Measurements from ENCODE around the gene DLST.

The DLST gene

GRCh38 chr14:74840603-74841030, 41.1 kb upstream of the DLST start (continued):
- TF ChIP-seq, protein P1, sequence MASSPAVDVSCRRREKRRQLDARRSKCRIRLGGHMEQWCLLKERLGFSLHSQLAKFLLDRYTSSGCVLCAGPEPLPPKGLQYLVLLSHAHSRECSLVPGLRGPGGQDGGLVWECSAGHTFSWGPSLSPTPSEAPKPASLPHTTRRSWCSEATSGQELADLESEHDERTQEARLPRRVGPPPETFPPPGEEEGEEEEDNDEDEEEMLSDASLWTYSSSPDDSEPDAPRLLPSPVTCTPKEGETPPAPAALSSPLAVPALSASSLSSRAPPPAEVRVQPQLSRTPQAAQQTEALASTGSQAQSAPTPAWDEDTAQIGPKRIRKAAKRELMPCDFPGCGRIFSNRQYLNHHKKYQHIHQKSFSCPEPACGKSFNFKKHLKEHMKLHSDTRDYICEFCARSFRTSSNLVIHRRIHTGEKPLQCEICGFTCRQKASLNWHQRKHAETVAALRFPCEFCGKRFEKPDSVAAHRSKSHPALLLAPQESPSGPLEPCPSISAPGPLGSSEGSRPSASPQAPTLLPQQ (tag by site-specific recombination; IDR thresholded peaks at IDR 0.05) = no peak
- TF ChIP-seq ZNF140 (tag by site-specific recombination; IDR thresholded peaks at IDR 0.05) (no peak), SETDB1 (IDR thresholded peaks at IDR 0.05; ENCODE audit: insufficient read length, low read length) (no peak)
- TF ChIP-seq, protein P2, sequence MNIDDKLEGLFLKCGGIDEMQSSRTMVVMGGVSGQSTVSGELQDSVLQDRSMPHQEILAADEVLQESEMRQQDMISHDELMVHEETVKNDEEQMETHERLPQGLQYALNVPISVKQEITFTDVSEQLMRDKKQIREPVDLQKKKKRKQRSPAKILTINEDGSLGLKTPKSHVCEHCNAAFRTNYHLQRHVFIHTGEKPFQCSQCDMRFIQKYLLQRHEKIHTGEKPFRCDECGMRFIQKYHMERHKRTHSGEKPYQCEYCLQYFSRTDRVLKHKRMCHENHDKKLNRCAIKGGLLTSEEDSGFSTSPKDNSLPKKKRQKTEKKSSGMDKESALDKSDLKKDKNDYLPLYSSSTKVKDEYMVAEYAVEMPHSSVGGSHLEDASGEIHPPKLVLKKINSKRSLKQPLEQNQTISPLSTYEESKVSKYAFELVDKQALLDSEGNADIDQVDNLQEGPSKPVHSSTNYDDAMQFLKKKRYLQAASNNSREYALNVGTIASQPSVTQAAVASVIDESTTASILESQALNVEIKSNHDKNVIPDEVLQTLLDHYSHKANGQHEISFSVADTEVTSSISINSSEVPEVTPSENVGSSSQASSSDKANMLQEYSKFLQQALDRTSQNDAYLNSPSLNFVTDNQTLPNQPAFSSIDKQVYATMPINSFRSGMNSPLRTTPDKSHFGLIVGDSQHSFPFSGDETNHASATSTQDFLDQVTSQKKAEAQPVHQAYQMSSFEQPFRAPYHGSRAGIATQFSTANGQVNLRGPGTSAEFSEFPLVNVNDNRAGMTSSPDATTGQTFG (tag by site-specific recombination; IDR thresholded peaks at IDR 0.05; ENCODE audit: borderline replicate concordance) = no peak

GRCh38 chr14:74841230-74842207, 40.2 kb upstream of the DLST start:
- CTCF ChIA-PET = interaction anchor here (1.0 to 2.0 kb wide), 2 partner anchors 19 to 20 kb away, joined by 3 to 12 read pairs; no protein-coding TSS in a partner anchor

DNA sequence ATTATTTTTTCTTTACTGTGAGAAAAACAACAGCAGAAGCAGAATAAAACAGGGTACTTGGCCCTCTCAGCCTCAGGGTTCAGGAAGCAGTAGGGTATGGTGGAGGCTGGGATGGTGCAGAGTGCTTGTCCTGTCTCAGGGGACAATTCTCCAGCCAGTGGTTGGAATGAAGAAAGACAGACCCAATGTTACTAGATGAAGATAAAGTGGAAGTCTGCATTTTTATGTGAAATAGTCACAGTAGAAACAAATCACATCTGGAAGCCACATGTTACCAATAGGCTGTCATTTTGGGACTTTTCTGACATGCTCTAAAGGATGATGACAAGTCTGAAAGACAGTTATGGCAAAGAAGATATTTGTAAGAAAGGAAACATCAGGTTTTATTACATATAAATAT, 38.1 kb upstream of the DLST start:
- H3K27ac ChIP-seq (ENCODE audit: extremely low read depth, low read depth, low read length) = no peak overlapping the region
- ChIA-PET CTCF (interaction anchor here (1.2 kb wide), 1 partner anchor 62 kb away, joined by 3 read pairs; no protein-coding TSS in a partner anchor), POLR2A (no interaction called here)
- H3K9me3 ChIP-seq (ENCODE audit: control insufficient read depth, insufficient read depth, low read depth, low read length) = no peaks in the 10 kb centered on the region
- H3K4me1 ChIP-seq (ENCODE audit: control insufficient read depth, insufficient read depth, low read length) = no peaks in the 10 kb centered on the region
- peaks cover 0 to 19% of the 10 kb centered on the region in 2 experiments for H3K36me3 ChIP-seq (ENCODE audit: control insufficient read depth in 2 of 2, insufficient read depth in 1 of 2, low read length in 2 of 2)
- H3K4me3 ChIP-seq (ENCODE audit: low read depth, low read length) = no peak overlapping the region
- TF ChIP-seq ZFP37 (tag by site-specific recombination; IDR thresholded peaks at IDR 0.05) (no peak), ZNF621 (tag by site-specific recombination; IDR thresholded peaks at IDR 0.05) (no peak), ZNF560 (tag by site-specific recombination; IDR thresholded peaks at IDR 0.05; ENCODE audit: borderline replicate concordance) (no peak), ZNF670 (tag by site-specific recombination; IDR thresholded peaks at IDR 0.05; ENCODE audit: low read depth) (no peak), AEBP2 (tag by site-specific recombination; IDR thresholded peaks at IDR 0.05; ENCODE audit: borderline replicate concordance) (no peak), ZNF350 (tag by site-specific recombination; IDR thresholded peaks at IDR 0.05) (no peak), ZNF354C (tag by site-specific recombination; IDR thresholded peaks at IDR 0.05; ENCODE audit: borderline replicate concordance, low read depth) (no peak)
- TF ChIP-seq, protein P3, sequence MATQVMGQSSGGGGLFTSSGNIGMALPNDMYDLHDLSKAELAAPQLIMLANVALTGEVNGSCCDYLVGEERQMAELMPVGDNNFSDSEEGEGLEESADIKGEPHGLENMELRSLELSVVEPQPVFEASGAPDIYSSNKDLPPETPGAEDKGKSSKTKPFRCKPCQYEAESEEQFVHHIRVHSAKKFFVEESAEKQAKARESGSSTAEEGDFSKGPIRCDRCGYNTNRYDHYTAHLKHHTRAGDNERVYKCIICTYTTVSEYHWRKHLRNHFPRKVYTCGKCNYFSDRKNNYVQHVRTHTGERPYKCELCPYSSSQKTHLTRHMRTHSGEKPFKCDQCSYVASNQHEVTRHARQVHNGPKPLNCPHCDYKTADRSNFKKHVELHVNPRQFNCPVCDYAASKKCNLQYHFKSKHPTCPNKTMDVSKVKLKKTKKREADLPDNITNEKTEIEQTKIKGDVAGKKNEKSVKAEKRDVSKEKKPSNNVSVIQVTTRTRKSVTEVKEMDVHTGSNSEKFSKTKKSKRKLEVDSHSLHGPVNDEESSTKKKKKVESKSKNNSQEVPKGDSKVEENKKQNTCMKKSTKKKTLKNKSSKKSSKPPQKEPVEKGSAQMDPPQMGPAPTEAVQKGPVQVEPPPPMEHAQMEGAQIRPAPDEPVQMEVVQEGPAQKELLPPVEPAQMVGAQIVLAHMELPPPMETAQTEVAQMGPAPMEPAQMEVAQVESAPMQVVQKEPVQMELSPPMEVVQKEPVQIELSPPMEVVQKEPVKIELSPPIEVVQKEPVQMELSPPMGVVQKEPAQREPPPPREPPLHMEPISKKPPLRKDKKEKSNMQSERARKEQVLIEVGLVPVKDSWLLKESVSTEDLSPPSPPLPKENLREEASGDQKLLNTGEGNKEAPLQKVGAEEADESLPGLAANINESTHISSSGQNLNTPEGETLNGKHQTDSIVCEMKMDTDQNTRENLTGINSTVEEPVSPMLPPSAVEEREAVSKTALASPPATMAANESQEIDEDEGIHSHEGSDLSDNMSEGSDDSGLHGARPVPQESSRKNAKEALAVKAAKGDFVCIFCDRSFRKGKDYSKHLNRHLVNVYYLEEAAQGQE (tag by site-specific recombination; IDR thresholded peaks at IDR 0.05) = no peak

More at GRCh38 chr14:74841230-74842207, 40.2 kb upstream of the DLST start:
- H3K27ac ChIP-seq (ENCODE audit: extremely low read depth, low read depth, low read length) = no peak overlapping the region
- H3K36me3 ChIP-seq (ENCODE audit: control insufficient read depth in 2 of 2, insufficient read depth in 1 of 2, low read length in 2 of 2) = peaks cover 0 to 26% of the 10 kb centered on the region in 2 experiments
- H3K4me3 ChIP-seq (ENCODE audit: low read depth, low read length) = no peak overlapping the region
- H3K4me1 ChIP-seq (ENCODE audit: control insufficient read depth, insufficient read depth, low read length) = no peaks in the 10 kb centered on the region
- TF ChIP-seq ZNF571 (tag by site-specific recombination; IDR thresholded peaks at IDR 0.05) = no peak
- no peak for TF ChIP-seq FEZF1 (tag by site-specific recombination; IDR thresholded peaks at IDR 0.05)
- TF ChIP-seq ZNF555 (tag by site-specific recombination; conservative IDR thresholded peaks at IDR 0.05) = no peak
- TF ChIP-seq, protein P4, sequence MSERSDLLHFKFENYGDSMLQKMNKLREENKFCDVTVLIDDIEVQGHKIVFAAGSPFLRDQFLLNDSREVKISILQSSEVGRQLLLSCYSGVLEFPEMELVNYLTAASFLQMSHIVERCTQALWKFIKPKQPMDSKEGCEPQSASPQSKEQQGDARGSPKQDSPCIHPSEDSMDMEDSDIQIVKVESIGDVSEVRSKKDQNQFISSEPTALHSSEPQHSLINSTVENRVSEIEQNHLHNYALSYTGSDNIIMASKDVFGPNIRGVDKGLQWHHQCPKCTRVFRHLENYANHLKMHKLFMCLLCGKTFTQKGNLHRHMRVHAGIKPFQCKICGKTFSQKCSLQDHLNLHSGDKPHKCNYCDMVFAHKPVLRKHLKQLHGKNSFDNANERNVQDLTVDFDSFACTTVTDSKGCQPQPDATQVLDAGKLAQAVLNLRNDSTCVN (tag by site-specific recombination; optimal IDR thresholded peaks at IDR 0.05) = no peak
- no peak for TF ChIP-seq ZNF157 (tag by site-specific recombination; IDR thresholded peaks at IDR 0.05)
- no peak for TF ChIP-seq KLF16 (tag by site-specific recombination; IDR thresholded peaks at IDR 0.05)
- no peak for TF ChIP-seq ZNF560 (tag by site-specific recombination; IDR thresholded peaks at IDR 0.05; ENCODE audit: borderline replicate concordance)
- no peak for TF ChIP-seq ZNF174 (tag by site-specific recombination; IDR thresholded peaks at IDR 0.05)
- TF ChIP-seq ZNF169 (tag by site-specific recombination; IDR thresholded peaks at IDR 0.05) = no peak
- TF ChIP-seq ZNF670 (tag by site-specific recombination; IDR thresholded peaks at IDR 0.05; ENCODE audit: low read depth) = no peak
- TF ChIP-seq KLF10 (tag by site-specific recombination; IDR thresholded peaks at IDR 0.05) = no peak
- TF ChIP-seq, protein P5, sequence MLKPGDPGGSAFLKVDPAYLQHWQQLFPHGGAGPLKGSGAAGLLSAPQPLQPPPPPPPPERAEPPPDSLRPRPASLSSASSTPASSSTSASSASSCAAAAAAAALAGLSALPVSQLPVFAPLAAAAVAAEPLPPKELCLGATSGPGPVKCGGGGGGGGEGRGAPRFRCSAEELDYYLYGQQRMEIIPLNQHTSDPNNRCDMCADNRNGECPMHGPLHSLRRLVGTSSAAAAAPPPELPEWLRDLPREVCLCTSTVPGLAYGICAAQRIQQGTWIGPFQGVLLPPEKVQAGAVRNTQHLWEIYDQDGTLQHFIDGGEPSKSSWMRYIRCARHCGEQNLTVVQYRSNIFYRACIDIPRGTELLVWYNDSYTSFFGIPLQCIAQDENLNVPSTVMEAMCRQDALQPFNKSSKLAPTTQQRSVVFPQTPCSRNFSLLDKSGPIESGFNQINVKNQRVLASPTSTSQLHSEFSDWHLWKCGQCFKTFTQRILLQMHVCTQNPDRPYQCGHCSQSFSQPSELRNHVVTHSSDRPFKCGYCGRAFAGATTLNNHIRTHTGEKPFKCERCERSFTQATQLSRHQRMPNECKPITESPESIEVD (tag by site-specific recombination; IDR thresholded peaks at IDR 0.05) = no peak
- TF ChIP-seq ZNF112 (tag by site-specific recombination; IDR thresholded peaks at IDR 0.05) = no peak
- POLR2A ChIA-PET = no interaction called here
- H3K9me3 ChIP-seq (ENCODE audit: control insufficient read depth, insufficient read depth, low read depth, low read length) = no peaks in the 10 kb centered on the region
